ENCODE results near the gene PHLDB2. TPM values are rescaled to one million over a fixed set of nuclear protein-coding genes. Genes with fewer than 3 reads are reported as not detected.

The PHLDB2 gene
- total RNA-seq, 2 experiments from 2014 or later = 0.61 to 2.1 TPM

DNA sequence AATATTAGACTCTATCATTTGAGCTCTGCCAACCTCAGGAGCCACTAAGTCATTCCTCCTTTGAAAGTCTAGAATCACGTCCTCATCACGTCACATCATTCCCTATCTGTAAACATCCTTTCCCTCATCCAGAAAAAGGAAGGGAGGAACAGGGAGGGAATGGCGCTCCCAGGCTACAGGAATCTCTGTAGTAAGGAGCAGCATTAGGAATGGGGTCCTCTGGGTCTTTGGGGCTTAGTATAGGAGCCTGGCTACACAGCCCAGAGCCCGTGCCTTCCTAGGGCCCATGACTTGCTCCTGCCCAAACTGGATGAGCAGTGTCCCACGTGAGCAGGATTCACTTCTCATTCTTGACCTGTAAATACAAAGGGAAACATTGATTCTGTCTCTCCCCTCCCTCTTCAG lies 141.3 kb downstream of the PHLDB2 start:
- CTCF ChIA-PET (ENCODE audit: unreplicated experiment) = no interaction called here
- TF ChIP-seq, protein P1, sequence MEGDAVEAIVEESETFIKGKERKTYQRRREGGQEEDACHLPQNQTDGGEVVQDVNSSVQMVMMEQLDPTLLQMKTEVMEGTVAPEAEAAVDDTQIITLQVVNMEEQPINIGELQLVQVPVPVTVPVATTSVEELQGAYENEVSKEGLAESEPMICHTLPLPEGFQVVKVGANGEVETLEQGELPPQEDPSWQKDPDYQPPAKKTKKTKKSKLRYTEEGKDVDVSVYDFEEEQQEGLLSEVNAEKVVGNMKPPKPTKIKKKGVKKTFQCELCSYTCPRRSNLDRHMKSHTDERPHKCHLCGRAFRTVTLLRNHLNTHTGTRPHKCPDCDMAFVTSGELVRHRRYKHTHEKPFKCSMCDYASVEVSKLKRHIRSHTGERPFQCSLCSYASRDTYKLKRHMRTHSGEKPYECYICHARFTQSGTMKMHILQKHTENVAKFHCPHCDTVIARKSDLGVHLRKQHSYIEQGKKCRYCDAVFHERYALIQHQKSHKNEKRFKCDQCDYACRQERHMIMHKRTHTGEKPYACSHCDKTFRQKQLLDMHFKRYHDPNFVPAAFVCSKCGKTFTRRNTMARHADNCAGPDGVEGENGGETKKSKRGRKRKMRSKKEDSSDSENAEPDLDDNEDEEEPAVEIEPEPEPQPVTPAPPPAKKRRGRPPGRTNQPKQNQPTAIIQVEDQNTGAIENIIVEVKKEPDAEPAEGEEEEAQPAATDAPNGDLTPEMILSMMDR (conservative IDR thresholded peaks at IDR 0.05; ENCODE audit: low read length) = no peak
- no peak for TF ChIP-seq EZH2phosphoT487 (IDR thresholded peaks at IDR 0.05; ENCODE audit: borderline replicate concordance, low read depth, low read length)
- Histone ChIP-seq H3K27ac (ENCODE audit: low read depth, low read length, poor library complexity, severe bottlenecking) (no peak overlapping the region), H3K4me1 (ENCODE audit: insufficient read depth, low read length, poor library complexity, severe bottlenecking) (peaks cover 9% of the 10 kb centered on the region), H4K20me1 (ENCODE audit: insufficient read depth, low read length) (no peaks in the 10 kb centered on the region), H3K36me3 (ENCODE audit: insufficient read depth, low read length) (no peaks in the 10 kb centered on the region), H3K9me2 (ENCODE audit: insufficient read depth, low read length) (no peaks in the 10 kb centered on the region), H2AFZ (ENCODE audit: low read length) (no peak overlapping the region), H3K79me2 (ENCODE audit: insufficient read depth, low read depth, low read length) (no peaks in the 10 kb centered on the region), H3K4me3 (ENCODE audit: low read depth, low read length, poor library complexity, severe bottlenecking) (no peak overlapping the region), H3K4me2 (ENCODE audit: low read length) (no peak overlapping the region), H3K9me3 (ENCODE audit: low read length) (no peaks in the 10 kb centered on the region)
- BruUV-seq (replicated peaks) = no TSS peak
- POLR2A ChIA-PET = interaction anchor here (0.6 to 1.0 kb wide), 2 partner anchors 8 to 12 kb away, joined by 3 to 4 read pairs; no protein-coding TSS in a partner anchor
- no peak for DNase-seq (ENCODE audit: low spot score)
- intact Hi-C loops (cut with micrococcal nuclease; ENCODE audit: unreplicated experiment) = no loop called here

DNA sequence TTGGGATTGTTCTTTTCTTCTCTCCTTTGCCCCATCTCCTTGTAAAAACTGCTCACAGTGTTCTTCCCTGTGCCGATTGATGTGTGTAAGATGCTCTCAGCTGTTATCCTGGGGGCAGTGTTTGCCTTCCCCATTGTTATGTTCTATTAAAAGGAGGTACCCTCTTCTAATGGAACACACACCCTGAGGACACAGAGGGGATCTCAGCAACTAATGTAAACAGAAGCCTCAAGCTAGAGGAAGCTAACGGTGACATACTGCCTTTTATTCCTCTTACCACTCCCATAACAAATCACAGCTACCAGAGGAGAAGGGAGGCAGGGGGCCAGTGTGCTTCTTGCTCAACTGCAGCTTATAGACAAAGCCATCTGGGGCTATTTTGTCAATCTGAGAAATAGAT lies 141.9 kb downstream of the PHLDB2 start:
- Histone ChIP-seq H3K4me2 (ENCODE audit: low read length) (no peak overlapping the region), H3K9me2 (ENCODE audit: insufficient read depth, low read length) (no peaks in the 10 kb centered on the region), H3K4me3 (ENCODE audit: low read depth, low read length, poor library complexity, severe bottlenecking) (no peak overlapping the region), H2AFZ (ENCODE audit: low read length) (no peak overlapping the region), H3K79me2 (ENCODE audit: insufficient read depth, low read depth, low read length) (no peaks in the 10 kb centered on the region), H3K27ac (ENCODE audit: low read depth, low read length, poor library complexity, severe bottlenecking) (no peak overlapping the region), H3K36me3 (ENCODE audit: insufficient read depth, low read length) (no peaks in the 10 kb centered on the region), H3K9me3 (ENCODE audit: low read length) (no peaks in the 10 kb centered on the region), H3K4me1 (ENCODE audit: insufficient read depth, low read length, poor library complexity, severe bottlenecking) (peaks cover 9% of the 10 kb centered on the region), H4K20me1 (ENCODE audit: insufficient read depth, low read length) (no peaks in the 10 kb centered on the region)
- ChIA-PET POLR2A (interaction anchor here (0.6 to 1.0 kb wide), 2 partner anchors 9 to 13 kb away, joined by 3 to 4 read pairs; no protein-coding TSS in a partner anchor), CTCF (ENCODE audit: unreplicated experiment) (no interaction called here)
- intact Hi-C loops (cut with micrococcal nuclease; ENCODE audit: unreplicated experiment) = no loop called here
- TF ChIP-seq, protein P1 (conservative IDR thresholded peaks at IDR 0.05; ENCODE audit: low read length) = no peak
- TF ChIP-seq EZH2phosphoT487 (IDR thresholded peaks at IDR 0.05; ENCODE audit: borderline replicate concordance, low read depth, low read length) = no peak
- no peak for DNase-seq (ENCODE audit: low spot score)
- BruUV-seq (replicated peaks) = no TSS peak

DNA sequence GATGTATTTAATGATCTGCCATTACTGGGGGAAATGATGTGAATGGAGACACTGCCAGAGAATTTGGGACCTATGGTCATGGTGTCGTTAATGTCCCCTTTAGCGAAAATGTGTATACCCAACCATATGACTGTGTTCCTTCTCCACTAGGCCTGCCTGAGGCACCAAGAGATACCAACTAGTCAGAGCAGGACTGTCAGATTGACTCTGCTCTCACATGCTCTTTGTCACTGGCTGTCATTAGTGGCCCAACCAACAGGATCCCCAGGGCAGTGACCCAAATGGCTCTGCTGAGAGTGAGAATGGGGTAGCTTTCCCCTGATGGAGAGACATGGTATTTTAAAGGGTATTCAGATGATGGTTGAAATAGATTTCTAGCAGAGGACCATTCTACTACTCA lies 142.5 kb downstream of the PHLDB2 start:
- H3K4me3 ChIP-seq (ENCODE audit: low read depth, low read length, poor library complexity, severe bottlenecking) = no peak overlapping the region
- POLR2A ChIA-PET = interaction anchor here (1.0 kb wide), 1 partner anchor 9 kb away, joined by 3 read pairs; no protein-coding TSS in a partner anchor

More for the DNA sequence above, 142.5 kb downstream of the PHLDB2 start:
- DNase-seq (ENCODE audit: low spot score) = no peak
- Histone ChIP-seq H3K36me3 (ENCODE audit: insufficient read depth, low read length) (no peaks in the 10 kb centered on the region), H3K27ac (ENCODE audit: low read depth, low read length, poor library complexity, severe bottlenecking) (no peak overlapping the region), H3K4me1 (ENCODE audit: insufficient read depth, low read length, poor library complexity, severe bottlenecking) (peaks cover 9% of the 10 kb centered on the region), H2AFZ (ENCODE audit: low read length) (no peak overlapping the region), H3K79me2 (ENCODE audit: insufficient read depth, low read depth, low read length) (no peaks in the 10 kb centered on the region), H4K20me1 (ENCODE audit: insufficient read depth, low read length) (no peaks in the 10 kb centered on the region), H3K9me2 (ENCODE audit: insufficient read depth, low read length) (no peaks in the 10 kb centered on the region), H3K9me3 (ENCODE audit: low read length) (no peaks in the 10 kb centered on the region), H3K4me2 (ENCODE audit: low read length) (no peak overlapping the region)
- no TSS peak for BruUV-seq (replicated peaks)
- TF ChIP-seq EZH2phosphoT487 (IDR thresholded peaks at IDR 0.05; ENCODE audit: borderline replicate concordance, low read depth, low read length) = no peak
- TF ChIP-seq, protein P1 (conservative IDR thresholded peaks at IDR 0.05; ENCODE audit: low read length) = no peak
- intact Hi-C loops (cut with micrococcal nuclease; ENCODE audit: unreplicated experiment) = no loop called here
- CTCF ChIA-PET (ENCODE audit: unreplicated experiment) = no interaction called here

Data from OCI-LY7 (cell line).